ENCODE measurements around the gene ATP2C2.

Gene ATP2C2

DNA sequence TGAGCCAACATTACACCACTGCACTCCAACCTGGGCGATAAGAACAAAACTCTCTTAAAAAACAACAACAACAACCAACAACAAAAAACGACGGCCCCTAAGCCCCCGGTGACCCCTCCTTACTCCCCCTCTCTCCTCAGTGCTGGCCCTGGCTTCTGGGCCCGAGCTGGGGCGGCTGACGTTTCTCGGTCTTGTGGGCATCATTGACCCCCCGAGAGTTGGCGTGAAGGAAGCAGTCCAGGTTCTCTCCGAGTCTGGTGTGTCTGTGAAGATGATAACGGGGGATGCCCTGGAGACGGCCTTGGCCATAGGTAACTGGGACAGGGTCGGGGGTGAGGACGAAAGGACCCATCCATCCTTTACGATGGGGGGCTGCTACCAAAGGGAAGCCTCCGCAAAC lies 83.4 kb downstream of the ATP2C2 start:
- Histone ChIP-seq H3K36me3 (ENCODE audit: control insufficient read depth, low read length) (no peaks in the 10 kb centered on the region), H3K4me2 (ENCODE audit: low read length) (no peak overlapping the region), H3K27ac (ENCODE audit: low read depth, low read length) (no peak overlapping the region), H3K4me1 (ENCODE audit: control insufficient read depth, low read length) (peaks cover 3% of the 10 kb centered on the region; the same call in 1 of the 2 replicates), H3K9me2 (replicated peaks; ENCODE audit: control insufficient read depth, low read length) (no peaks in the 10 kb centered on the region), H4K20me1 (ENCODE audit: control insufficient read depth, insufficient read depth, low read depth, low read length) (no peaks in the 10 kb centered on the region), H3K4me3 (ENCODE audit: low read length) (no peak overlapping the region), H3F3A (ENCODE audit: control insufficient read depth, insufficient read depth) (no peaks in the 10 kb centered on the region), H3K27me3 (ENCODE audit: control insufficient read depth, low read length) (0 out of 2 replicates have a peak, but pooled peaks cover under 1% of the 10 kb centered on the region), H3K9me3 (ENCODE audit: control insufficient read depth, insufficient read depth, low read length) (no peaks in the 10 kb centered on the region), H3K79me2 (ENCODE audit: control insufficient read depth, low read length) (no peaks in the 10 kb centered on the region)
- TF ChIP-seq, protein P1, sequence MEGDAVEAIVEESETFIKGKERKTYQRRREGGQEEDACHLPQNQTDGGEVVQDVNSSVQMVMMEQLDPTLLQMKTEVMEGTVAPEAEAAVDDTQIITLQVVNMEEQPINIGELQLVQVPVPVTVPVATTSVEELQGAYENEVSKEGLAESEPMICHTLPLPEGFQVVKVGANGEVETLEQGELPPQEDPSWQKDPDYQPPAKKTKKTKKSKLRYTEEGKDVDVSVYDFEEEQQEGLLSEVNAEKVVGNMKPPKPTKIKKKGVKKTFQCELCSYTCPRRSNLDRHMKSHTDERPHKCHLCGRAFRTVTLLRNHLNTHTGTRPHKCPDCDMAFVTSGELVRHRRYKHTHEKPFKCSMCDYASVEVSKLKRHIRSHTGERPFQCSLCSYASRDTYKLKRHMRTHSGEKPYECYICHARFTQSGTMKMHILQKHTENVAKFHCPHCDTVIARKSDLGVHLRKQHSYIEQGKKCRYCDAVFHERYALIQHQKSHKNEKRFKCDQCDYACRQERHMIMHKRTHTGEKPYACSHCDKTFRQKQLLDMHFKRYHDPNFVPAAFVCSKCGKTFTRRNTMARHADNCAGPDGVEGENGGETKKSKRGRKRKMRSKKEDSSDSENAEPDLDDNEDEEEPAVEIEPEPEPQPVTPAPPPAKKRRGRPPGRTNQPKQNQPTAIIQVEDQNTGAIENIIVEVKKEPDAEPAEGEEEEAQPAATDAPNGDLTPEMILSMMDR (IDR thresholded peaks at IDR 0.05; ENCODE audit: low read depth, low read length, poor library complexity, severe bottlenecking), result no peak
- TF ChIP-seq EZH2phosphoT487 (IDR thresholded peaks at IDR 0.05; ENCODE audit: borderline replicate concordance, low read length), result no peak

DNA sequence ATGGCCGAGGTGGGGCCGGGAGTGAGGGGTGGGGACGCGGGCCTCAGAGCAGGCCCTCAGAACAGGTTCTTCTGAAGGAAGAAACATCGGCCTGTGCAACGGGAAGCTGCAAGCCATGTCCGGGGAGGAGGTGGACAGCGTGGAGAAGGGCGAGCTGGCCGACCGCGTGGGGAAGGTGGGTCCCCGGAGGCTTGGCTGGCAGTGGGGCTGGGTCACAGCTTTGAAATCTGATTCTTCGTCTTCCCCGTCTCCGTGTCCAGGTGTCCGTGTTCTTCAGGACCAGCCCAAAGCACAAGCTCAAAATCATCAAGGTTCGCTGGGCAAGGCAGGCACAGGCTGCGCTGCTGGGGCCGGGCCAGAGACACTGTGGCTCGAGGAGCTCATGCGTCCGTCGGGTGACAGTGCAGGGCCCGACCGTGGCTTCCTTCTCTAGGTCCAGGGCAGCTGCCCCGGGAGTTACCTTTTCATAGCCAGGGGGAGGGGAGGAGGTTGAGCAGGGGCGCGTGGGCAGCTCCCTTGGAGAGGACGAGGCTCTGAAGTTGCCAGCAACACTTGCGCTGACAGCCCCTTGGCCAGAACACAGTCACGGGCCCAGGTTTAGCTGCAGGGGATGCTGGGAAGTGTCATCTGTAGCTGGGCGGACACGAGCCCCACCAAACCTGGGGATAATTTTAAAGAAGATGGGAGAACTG lies 84.9 kb downstream of the ATP2C2 start:
- H4K20me1 ChIP-seq (ENCODE audit: control insufficient read depth, insufficient read depth, low read depth, low read length), result no peaks in the 10 kb centered on the region
- no peak for TF ChIP-seq EZH2phosphoT487 (IDR thresholded peaks at IDR 0.05; ENCODE audit: borderline replicate concordance, low read length)
- TF ChIP-seq, protein P1 (IDR thresholded peaks at IDR 0.05; ENCODE audit: low read depth, low read length, poor library complexity, severe bottlenecking), result no peak
- no peaks in the 10 kb centered on the region for H3K9me3 ChIP-seq (ENCODE audit: control insufficient read depth, insufficient read depth, low read length)
- H3K27me3 ChIP-seq (ENCODE audit: control insufficient read depth, low read length), result no peaks in the 10 kb centered on the region
- H3K9me2 ChIP-seq (replicated peaks; ENCODE audit: control insufficient read depth, low read length), result no peaks in the 10 kb centered on the region
- no peaks in the 10 kb centered on the region for H3K79me2 ChIP-seq (ENCODE audit: control insufficient read depth, low read length)
- H3K27ac ChIP-seq (ENCODE audit: low read depth, low read length), result no peak overlapping the region
- no peaks in the 10 kb centered on the region for H3K4me1 ChIP-seq (ENCODE audit: control insufficient read depth, low read length)
- no peak overlapping the region for H3K4me2 ChIP-seq (ENCODE audit: low read length)
- no peaks in the 10 kb centered on the region for H3F3A ChIP-seq (ENCODE audit: control insufficient read depth, insufficient read depth)
- H3K36me3 ChIP-seq (ENCODE audit: control insufficient read depth, low read length), result no peaks in the 10 kb centered on the region
- no peak overlapping the region for H3K4me3 ChIP-seq (ENCODE audit: low read length)

DNA sequence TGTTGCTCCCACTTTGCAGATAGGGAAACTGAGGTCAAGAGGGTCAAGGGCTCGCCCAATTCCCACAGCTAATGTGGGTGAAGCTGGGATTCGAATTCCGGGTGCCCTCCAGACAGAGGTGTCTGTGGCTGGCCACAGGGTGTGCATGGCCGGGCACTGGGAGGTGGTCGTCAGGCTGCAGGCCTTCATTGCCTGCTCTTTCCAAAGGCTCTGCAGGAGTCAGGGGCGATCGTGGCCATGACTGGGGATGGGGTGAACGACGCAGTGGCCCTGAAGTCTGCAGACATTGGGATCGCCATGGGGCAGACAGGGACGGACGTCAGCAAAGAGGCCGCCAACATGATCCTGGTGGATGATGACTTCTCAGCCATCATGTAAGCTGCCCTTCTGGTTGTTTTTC lies 86.3 kb downstream of the ATP2C2 start:
- Histone ChIP-seq H3K4me3 (ENCODE audit: low read length) (no peak overlapping the region), H3K36me3 (ENCODE audit: control insufficient read depth, low read length) (no peaks in the 10 kb centered on the region), H3K9me3 (ENCODE audit: control insufficient read depth, insufficient read depth, low read length) (no peaks in the 10 kb centered on the region), H3K79me2 (ENCODE audit: control insufficient read depth, low read length) (no peaks in the 10 kb centered on the region), H4K20me1 (ENCODE audit: control insufficient read depth, insufficient read depth, low read depth, low read length) (no peaks in the 10 kb centered on the region), H3F3A (ENCODE audit: control insufficient read depth, insufficient read depth) (no peaks in the 10 kb centered on the region), H3K4me2 (ENCODE audit: low read length) (no peak overlapping the region), H3K27ac (ENCODE audit: low read depth, low read length) (no peak overlapping the region), H3K4me1 (ENCODE audit: control insufficient read depth, low read length) (no peaks in the 10 kb centered on the region), H3K9me2 (replicated peaks; ENCODE audit: control insufficient read depth, low read length) (no peaks in the 10 kb centered on the region), H3K27me3 (ENCODE audit: control insufficient read depth, low read length) (no peaks in the 10 kb centered on the region)
- TF ChIP-seq, protein P1 (IDR thresholded peaks at IDR 0.05; ENCODE audit: low read depth, low read length, poor library complexity, severe bottlenecking), result no peak
- TF ChIP-seq EZH2phosphoT487 (IDR thresholded peaks at IDR 0.05; ENCODE audit: borderline replicate concordance, low read length), result no peak
